H9 (cell line): ENCODE results near the gene S100A8. TPM values are rescaled to one million over a fixed set of nuclear protein-coding genes. Genes with fewer than 3 reads are reported as not detected.

Source experiments
- DNase-seq: peaks from one replicate; pipeline ENCODE4 v3.0.0-alpha.2; 2017
- H2AFZ ChIP-seq: one replicate; pipeline ENCODE4 v1.6.1; 2013; ENCODE audit warnings: mild to moderate bottlenecking, low read length, control low read depth, moderate library complexity
- H2AK5ac ChIP-seq: 2 replicates; pipeline ENCODE4 v1.6.1; 2013; ENCODE audit warnings: low read length, control low read depth, mixed read lengths; ENCODE audit not compliant: insufficient read length
- H2BK120ac ChIP-seq: one replicate; pipeline ENCODE4 v1.6.1; 2013; ENCODE audit warnings: low read depth, mild to moderate bottlenecking, low read length, control low read depth, inconsistent platforms; ENCODE audit not compliant: poor library complexity, severe bottlenecking
- H2BK12ac ChIP-seq: 2 replicates; pipeline ENCODE4 v1.6.1; 2013; ENCODE audit warnings: low read length, control low read depth, mixed read lengths, low read depth; ENCODE audit not compliant: insufficient read length
- H2BK15ac ChIP-seq: 2 replicates; pipeline ENCODE4 v1.6.1; 2013; ENCODE audit warnings: low read depth, low read length, control low read depth
- H2BK20ac ChIP-seq: one replicate; pipeline ENCODE4 v1.6.1; 2013; ENCODE audit warnings: low read depth, mild to moderate bottlenecking, low read length, control low read depth, inconsistent platforms; ENCODE audit not compliant: poor library complexity, severe bottlenecking
- H2BK5ac ChIP-seq: 2 replicates; pipeline ENCODE4 v1.6.1; 2013; ENCODE audit warnings: low read length, control low read depth, mixed read lengths; ENCODE audit not compliant: insufficient read length
- H3K14ac ChIP-seq: 2 replicates; pipeline ENCODE4 v1.6.1; 2013; ENCODE audit warnings: low read length, control low read depth; ENCODE audit not compliant: insufficient read depth
- H3K18ac ChIP-seq: 2 replicates; pipeline ENCODE4 v1.6.1; 2013; ENCODE audit warnings: low read depth, mild to moderate bottlenecking, mixed read lengths, low read length, control low read depth; ENCODE audit not compliant: insufficient read length
- H3K23ac ChIP-seq: 2 replicates; pipeline ENCODE4 v1.6.1; 2013; ENCODE audit warnings: low read length, control low read depth, mixed read lengths, low read depth; ENCODE audit not compliant: insufficient read length
- H3K23me2 ChIP-seq: 2 replicates; pipeline ENCODE4 v1.6.1; 2013; ENCODE audit warnings: low read depth, mild to moderate bottlenecking, mixed read lengths, low read length, control low read depth; ENCODE audit not compliant: insufficient read length, poor library complexity, severe bottlenecking
- H3K27ac ChIP-seq: 2 replicates; pipeline ENCODE4 v1.5.1; 2013; ENCODE audit warnings: low read length, control low read depth, mixed read lengths, low read depth; ENCODE audit not compliant: insufficient read length
- H3K27me3 ChIP-seq: 2 replicates; pipeline ENCODE4 v1.6.1; 2013; ENCODE audit warnings: low read length, control low read depth, inconsistent platforms; ENCODE audit not compliant: insufficient read depth
- H3K4ac ChIP-seq: 2 replicates; pipeline ENCODE4 v1.6.1; 2013; ENCODE audit warnings: low read depth, mild to moderate bottlenecking, control low read depth, inconsistent platforms, low read length, moderate library complexity
- H3K4me1 ChIP-seq: 2 replicates; pipeline ENCODE4 v1.6.1; 2013; ENCODE audit warnings: low read length, control low read depth, inconsistent platforms; ENCODE audit not compliant: insufficient read depth
- H3K4me2 ChIP-seq: 2 replicates; pipeline ENCODE4 v1.6.1; 2013; ENCODE audit warnings: low read length, control low read depth, mixed read lengths; ENCODE audit not compliant: insufficient read length, insufficient read depth
- H3K56ac ChIP-seq: 2 replicates; pipeline ENCODE4 v1.6.1; 2013; ENCODE audit warnings: low read depth, mild to moderate bottlenecking, mixed read lengths, low read length, control low read depth; ENCODE audit not compliant: insufficient read length
- H3K79me1 ChIP-seq: 2 replicates; pipeline ENCODE4 v1.6.1; 2013; ENCODE audit warnings: low read depth, mild to moderate bottlenecking, moderate library complexity, low read length, control low read depth, inconsistent platforms; ENCODE audit not compliant: insufficient read depth, poor library complexity, severe bottlenecking
- H3K79me2 ChIP-seq: 2 replicates; pipeline ENCODE4 v1.6.1; 2013; ENCODE audit warnings: low read length, control low read depth, inconsistent platforms; ENCODE audit not compliant: insufficient read depth
- H3K9ac ChIP-seq: 2 replicates; pipeline ENCODE4 v1.6.1; 2013; ENCODE audit warnings: low read length, control low read depth, mixed read lengths; ENCODE audit not compliant: insufficient read length; ENCODE audit errors: extremely low read depth
- H3K9me3 ChIP-seq: one replicate; pipeline ENCODE4 v1.6.1; 2013; ENCODE audit warnings: low read depth, low read length, inconsistent platforms; ENCODE audit not compliant: control insufficient read depth
- H3T11ph ChIP-seq: one replicate; pipeline ENCODE4 v1.6.1; 2013; ENCODE audit warnings: mild to moderate bottlenecking, low read length, control low read depth, inconsistent platforms
- H4K20me1 ChIP-seq: one replicate; pipeline ENCODE4 v1.6.1; 2013; ENCODE audit not compliant: control insufficient read depth, insufficient read length, insufficient read depth
- H4K5ac ChIP-seq: 2 replicates; pipeline ENCODE4 v1.6.1; 2013; ENCODE audit warnings: low read depth, mild to moderate bottlenecking, mixed read lengths, low read length, control low read depth; ENCODE audit not compliant: insufficient read length
- H4K8ac ChIP-seq: replicated peaks from 2 replicates; pipeline ENCODE4 v1.6.1; 2013; ENCODE audit warnings: low read length, control low read depth, mixed read lengths, low read depth; ENCODE audit not compliant: insufficient read length
- H4K91ac ChIP-seq: 2 replicates; pipeline ENCODE4 v1.6.1; 2013; ENCODE audit warnings: low read depth, mild to moderate bottlenecking, moderate library complexity, mixed read lengths, low read length, control low read depth; ENCODE audit not compliant: insufficient read length
- H3K27ac Mint-ChIP-seq, 3 experiments: 2 replicates in 2 of 3; 3 replicates in 1 of 3; pipeline ENCODE4 v1.8.0; 2020 to 2021; ENCODE audit warnings: mixed read lengths in 3 of 3, mild to moderate bottlenecking in 1 of 3, moderate library complexity in 1 of 3
- H3K27me3 Mint-ChIP-seq: 2 replicates; pipeline ENCODE4 v1.8.0; 2021; ENCODE audit warnings: low read depth, mild to moderate bottlenecking, moderate library complexity, mixed read lengths
- H3K36me3 Mint-ChIP-seq, 3 experiments: 2 replicates in 2 of 3; 3 replicates in 1 of 3; pipeline ENCODE4 v1.8.0; 2020 to 2021; ENCODE audit warnings: low read depth in 3 of 3, mixed read lengths in 3 of 3; ENCODE audit not compliant: insufficient read depth in 1 of 3
- H3K4me1 Mint-ChIP-seq, 2 experiments: 2 replicates each; pipeline ENCODE4 v1.8.0; 2020; ENCODE audit warnings: mixed read lengths in 2 of 2
- H3K4me3 Mint-ChIP-seq, 2 experiments: 2 replicates in 1 of 2; 3 replicates in 1 of 2; pipeline ENCODE4 v1.8.0; 2020 to 2021; ENCODE audit warnings: mild to moderate bottlenecking in 2 of 2, mixed read lengths in 2 of 2, moderate library complexity in 1 of 2
- H3K9me3 Mint-ChIP-seq, 2 experiments: 2 replicates in 1 of 2; 3 replicates in 1 of 2; pipeline ENCODE4 v1.8.0; 2020; ENCODE audit warnings: mild to moderate bottlenecking in 2 of 2, mixed read lengths in 2 of 2, moderate library complexity in 1 of 2
- CTCF ChIP-seq: fragments of 200-600 bp; sonication (generic); conservative IDR thresholded peaks from 3 replicates; pipeline ENCODE4 v1.8.0; 2021; ENCODE audit warnings: antibody characterized with exemption, mild to moderate bottlenecking
- WGBS: extraction: QIAGEN DNeasy Blood & Tissue Kit; methylation state at CpG from one replicate; pipeline ENCODE4 v1.1.7; 2013; ENCODE audit warnings: missing lambda C conversion rate, low lambda C conversion rate, mixed read lengths; ENCODE audit not compliant: insufficient read length; ENCODE audit errors: extremely low coverage; 5-methylcytosine and 5-hydroxymethylcytosine counted together
- total RNA-seq: library from RNA; stranded (reverse); gene quantifications from 2 replicates; pipeline ENCODE4 v1.2.1, GENCODE V29; 2021

The S100A8 gene
- total RNA-seq, 1 experiment from 2014 or later: not detected

- no peak overlapping the region for H2AFZ ChIP-seq
- no peak overlapping the region for H2BK15ac ChIP-seq
- no peak overlapping the region for H2AK5ac ChIP-seq
Measured at GRCh38 chr1:153344718-153345025, 46.2 kb downstream of the S100A8 start.

More at GRCh38 chr1:153344718-153345025, 46.2 kb downstream of the S100A8 start:
- no peak for DNase-seq
- Histone ChIP-seq H3K79me2 (no peaks in the 10 kb centered on the region), H2BK120ac (no peak overlapping the region), H4K20me1 (no peaks in the 10 kb centered on the region), H3K14ac (no peak overlapping the region), H2BK12ac (no peak overlapping the region), H3K23me2 (no peaks in the 10 kb centered on the region), H2BK5ac (no peak overlapping the region), H4K8ac (no peak overlapping the region), H3T11ph (no peak overlapping the region), H3K27ac (no peak overlapping the region), H2BK20ac (no peak overlapping the region), H3K4me2 (no peak overlapping the region), H3K9me3 (no peaks in the 10 kb centered on the region), H4K91ac (no peak overlapping the region), H3K4ac (no peak overlapping the region), H3K4me1 (no peaks in the 10 kb centered on the region), H3K9ac (no peak overlapping the region), H4K5ac (no peak overlapping the region), H3K18ac (no peak overlapping the region), H3K23ac (no peak overlapping the region), H3K27me3 (no peaks in the 10 kb centered on the region), H3K79me1 (no peaks in the 10 kb centered on the region), H3K56ac (no peak overlapping the region)
- H3K9me3 Mint-ChIP-seq: no peaks in the 10 kb centered on the region
- WGBS: no CpG with 5 or more reads among the region's 3 CpGs
- H3K4me3 Mint-ChIP-seq: peak overlapping the region in 1 of 2 experiments; percentile 46; a peak in 1 of 5 replicates
- H3K27me3 Mint-ChIP-seq: peaks cover 28% of the 10 kb centered on the region
- H3K36me3 Mint-ChIP-seq: no peaks in the 10 kb centered on the region; a peak in 1 of 7 replicates
- peak overlapping the region in 1 of 3 experiments; percentile 60; a peak in 1 of 7 replicates for H3K27ac Mint-ChIP-seq
- TF ChIP-seq CTCF: no peak
- peaks cover 0 to 5% of the 10 kb centered on the region in 2 experiments; a peak in 2 of 4 replicates for H3K4me1 Mint-ChIP-seq
